Liver (tissue), 9 donors: ENCODE measurements around the gene CDPF1. TPM values are rescaled to one million over a fixed set of nuclear protein-coding genes. Genes with fewer than 3 reads are reported as not detected.
A peak's percentile ranks its signal among the peaks of the same experiment; 100 is the strongest.

Source experiments
- DNase-seq: peaks from one replicate; pipeline ENCODE4 v3.0.0-alpha.2; 2017; ENCODE audit warnings: low spot score
- H3K27ac ChIP-seq, 2 donors: one replicate each; pipeline ENCODE4 v1.7.0; 2013; ENCODE audit warnings: inconsistent platforms in 2 of 2, low read length in 2 of 2, control low read depth in 1 of 2, low read depth in 1 of 2, mild to moderate bottlenecking in 1 of 2
- H3K27me3 ChIP-seq, 4 donors: one replicate each; pipeline versions ENCODE4 v1.6.1 to v1.7.0; 2013; ENCODE audit warnings: low read length in 3 of 4, inconsistent platforms in 1 of 4, mild to moderate bottlenecking in 1 of 4, moderate library complexity in 1 of 4; ENCODE audit not compliant: control insufficient read depth in 4 of 4, insufficient read depth in 4 of 4
- H3K36me3 ChIP-seq, 4 donors: one replicate each; pipeline versions ENCODE4 v1.6.1 to v1.7.0; 2013; ENCODE audit warnings: low read length in 3 of 4, mild to moderate bottlenecking in 3 of 4, low read depth in 1 of 4, moderate library complexity in 1 of 4; ENCODE audit not compliant: control insufficient read depth in 4 of 4, insufficient read depth in 3 of 4
- H3K4me1 ChIP-seq, 4 donors: one replicate each; pipeline versions ENCODE4 v1.6.1 to v1.7.0; 2013; ENCODE audit warnings: low read length in 3 of 4, mild to moderate bottlenecking in 3 of 4, moderate library complexity in 1 of 4; ENCODE audit not compliant: control insufficient read depth in 4 of 4, insufficient read depth in 4 of 4
- H3K4me3 ChIP-seq, 3 donors: one replicate each; pipeline versions ENCODE4 v1.6.1 to v1.7.0; 2013; ENCODE audit warnings: low read length in 3 of 3, control low read depth in 1 of 3, low read depth in 1 of 3, mild to moderate bottlenecking in 1 of 3
- H3K9ac ChIP-seq, 2 donors: one replicate each; pipeline ENCODE4 v1.7.0; 2013; ENCODE audit warnings: low read length in 2 of 2, mild to moderate bottlenecking in 2 of 2, moderate library complexity in 2 of 2, control low read depth in 1 of 2, low read depth in 1 of 2
- H3K9me3 ChIP-seq, 4 donors: one replicate each; pipeline versions ENCODE4 v1.6.1 to v1.7.0; 2013; ENCODE audit warnings: low read length in 3 of 4; ENCODE audit not compliant: control insufficient read depth in 4 of 4
- EGR1 ChIP-seq, 2 donors: IDR thresholded peaks; 2 replicates each; pipeline ENCODE4 v1.6.1; 2016 to 2018; ENCODE audit warnings: antibody characterized with exemption in 2 of 2, low read depth in 2 of 2
- FOXA2 ChIP-seq: IDR thresholded peaks from 2 replicates; pipeline ENCODE4 v1.6.1; 2016; ENCODE audit warnings: antibody characterized with exemption
- GABPA ChIP-seq, 2 donors: IDR thresholded peaks in 1 of 2; conservative IDR thresholded peaks in 1 of 2; 2 replicates each; pipeline ENCODE4 v1.6.1; 2016; ENCODE audit warnings: antibody characterized with exemption in 2 of 2, mild to moderate bottlenecking in 1 of 2, moderate library complexity in 1 of 2
- HNF4G ChIP-seq: IDR thresholded peaks from 2 replicates; pipeline ENCODE4 v1.6.1; 2016; ENCODE audit warnings: antibody characterized with exemption
- JUND ChIP-seq, 2 donors: IDR thresholded peaks; 2 replicates each; pipeline ENCODE4 v1.6.1; 2016; ENCODE audit warnings: antibody characterized with exemption in 2 of 2
- NR2F2 ChIP-seq: IDR thresholded peaks from 2 replicates; pipeline ENCODE4 v1.6.1; 2016; ENCODE audit warnings: antibody characterized with exemption
- RAD21 ChIP-seq, 2 donors: IDR thresholded peaks; 2 replicates each; pipeline ENCODE4 v1.6.1; 2016; ENCODE audit warnings: antibody characterized with exemption in 2 of 2, mild to moderate bottlenecking in 2 of 2
- RXRA ChIP-seq, 2 donors: IDR thresholded peaks; 2 replicates each; pipeline ENCODE4 v1.6.1; 2017 to 2018; ENCODE audit warnings: antibody characterized with exemption in 2 of 2, mild to moderate bottlenecking in 1 of 2
- SP1 ChIP-seq: IDR thresholded peaks from 2 replicates; pipeline ENCODE4 v1.6.1; 2018; ENCODE audit warnings: antibody characterized with exemption, mild to moderate bottlenecking
- TAF1 ChIP-seq: conservative IDR thresholded peaks from 2 replicates; pipeline ENCODE4 v1.6.1; 2016; ENCODE audit warnings: antibody characterized with exemption, mild to moderate bottlenecking
- YY1 ChIP-seq: IDR thresholded peaks from 2 replicates; pipeline ENCODE4 v1.6.1; 2016; ENCODE audit warnings: antibody characterized with exemption, mild to moderate bottlenecking
- ZBTB33 ChIP-seq: IDR thresholded peaks from 2 replicates; pipeline ENCODE4 v1.6.1; 2016; ENCODE audit warnings: antibody characterized with exemption
- WGBS: extraction: QIAGEN DNeasy Blood & Tissue Kit; methylation state at CpG from one replicate; pipeline ENCODE4 v1.1.7; 2013; 5-methylcytosine and 5-hydroxymethylcytosine counted together
- polyA plus RNA-seq, 2 donors: library from polyadenylated mRNA; stranded (reverse) in 1 of 2; unstranded in 1 of 2; fragments of 200-250 nt in 1 of 2; fragments of >200 nt in 1 of 2; fragmentation: Nextera tagmentation in 1 of 2; extraction: Ambion mirVana in 1 of 2; gene quantifications; one replicate each; pipeline versions ENCODE4 v1.2.1 to v1.2.3, GENCODE V29; 2013 to 2015
- total RNA-seq, 2 donors: library from RNA; depleted of rRNA; stranded (reverse); fragments of >200 nt; gene quantifications; one replicate each; pipeline ENCODE4 v1.2.3, GENCODE V29; 2014
- TF ChIP-seq, protein P1 (sequence below): IDR thresholded peaks from 2 replicates; pipeline ENCODE4 v1.6.1; 2016; ENCODE audit warnings: antibody characterized with exemption
- TF ChIP-seq, protein P2 (sequence below): fragments of 150-350 bp; IDR thresholded peaks from 2 replicates; pipeline ENCODE4 v1.5.1; 2017; ENCODE audit warnings: improper control_type of control experiment, low read depth, low read length; ENCODE audit not compliant: missing input control
- donor health status: healthy.
- donor health status: healthy.
- donor health status: healthy.
- donor health status: healthy.
- donor health status: healthy.

Gene CDPF1
- total and polyA plus RNA-seq, 4 donors = 3.9 to 6.6 (median 5.3) TPM

- Histone ChIP-seq H3K27ac (no peak overlapping the region), H3K4me3 (peak overlapping the region in 2 of 3 donors; percentile 15 to 46), H3K4me1 (peaks cover 7 to 28% (median 16%) of the 10 kb centered on the region in 4 donors), H3K36me3 (peaks cover 2 to 16% (median 9%) of the 10 kb centered on the region in 4 donors), H3K9ac (no peak overlapping the region), H3K9me3 (no peaks in the 10 kb centered on the region), H3K27me3 (no peaks in the 10 kb centered on the region)
- TF ChIP-seq RXRA (IDR thresholded peaks at IDR 0.05) = no peak
- no peak for TF ChIP-seq HNF4G
- peak; percentile 48 for DNase-seq
- WGBS = 3% methylated on average over 32 of the region's 32 CpGs
These were observed 47.2 kb upstream of the CDPF1 start for GRCh38 chr22:46297151-46297812.

DNA sequence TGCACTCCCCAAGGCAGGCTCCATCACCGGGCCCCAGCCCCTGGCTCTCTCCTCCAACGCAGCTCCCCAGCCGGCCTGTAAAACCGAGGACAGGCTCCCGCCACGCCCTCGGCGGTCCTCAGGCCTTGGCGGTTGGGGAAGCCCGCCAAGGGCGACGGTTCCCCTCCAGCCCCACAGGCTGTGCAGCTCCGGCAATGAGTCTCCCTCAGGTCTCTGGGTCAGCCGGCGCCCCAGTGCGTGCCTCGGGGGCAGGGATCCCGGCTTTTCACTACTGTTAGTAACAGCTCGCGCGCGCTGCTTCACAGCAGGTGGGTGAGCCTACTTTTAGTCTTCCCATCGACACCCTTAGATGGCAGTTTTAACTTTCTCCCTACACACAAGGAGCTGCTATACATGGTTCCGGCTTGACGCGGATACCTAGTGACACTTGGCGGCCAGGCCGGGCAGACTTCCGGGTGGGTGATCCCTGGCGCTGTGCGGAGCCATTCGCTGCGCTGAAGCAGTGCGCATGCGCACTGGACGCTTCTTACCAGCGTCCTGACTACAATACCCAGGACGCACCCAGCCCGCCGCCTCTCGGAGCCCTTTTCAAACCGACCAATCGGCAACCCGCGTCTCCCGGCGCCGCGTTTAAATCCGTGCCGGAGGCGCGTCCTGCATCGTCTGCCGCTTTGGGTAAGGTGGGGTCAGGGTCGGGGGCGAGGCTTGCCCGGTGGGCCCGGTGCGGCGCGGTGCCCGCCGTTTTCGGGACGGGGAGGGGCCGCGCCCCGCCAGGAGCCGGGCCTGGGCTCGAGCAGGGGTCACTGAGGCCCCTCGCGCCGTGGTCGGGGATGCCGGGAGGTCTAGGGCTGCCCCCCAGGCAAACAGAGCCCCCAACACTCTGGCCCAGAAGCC is 46.4 kb upstream of the CDPF1 start, which contains the start of gene GTSE1:
Gene GTSE1 (plus strand): TSS at position 614 of the 894 bp plus-strand sequence. CDS start 531 bp downstream, outside the sequence.
- H3K4me1 ChIP-seq = peaks cover 7 to 28% (median 16%) of the 10 kb centered on the region in 4 donors
- H3K36me3 ChIP-seq = peaks cover 4 to 21% (median 16%) of the 10 kb centered on the region in 4 donors
- H3K27ac ChIP-seq = peak within 1 kb of the TSS; percentile 67 to 75
- H3K9me3 ChIP-seq = no peaks in the 10 kb centered on the region
- peak within 1 kb of the TSS; percentile 42 to 55 (median 49) for H3K4me3 ChIP-seq
- peak within 1 kb of the TSS in 1 of 2 donors; percentile 62 for H3K9ac ChIP-seq
- TF ChIP-seq NR2F2 (peak; percentile 74), YY1 (peak; percentile 88), FOXA2 (no peak), SP1 (peak; percentile 32), EGR1 (IDR thresholded peaks at IDR 0.05; ENCODE audit: low read depth in 2 of 2) (peak in 1 of 2 donors; percentile 37), GABPA (IDR thresholded peaks at IDR 0.05 in 1 of 2, conservative IDR thresholded peaks at IDR 0.05 in 1 of 2) (peak in 1 of 2 donors; percentile 81), RAD21 (IDR thresholded peaks at IDR 0.05) (peak; percentile 67 to 72), JUND (IDR thresholded peaks at IDR 0.05) (no peak)
- TF ChIP-seq, protein P1, sequence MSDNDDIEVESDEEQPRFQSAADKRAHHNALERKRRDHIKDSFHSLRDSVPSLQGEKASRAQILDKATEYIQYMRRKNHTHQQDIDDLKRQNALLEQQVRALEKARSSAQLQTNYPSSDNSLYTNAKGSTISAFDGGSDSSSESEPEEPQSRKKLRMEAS = peak; percentile 53
- H3K27me3 ChIP-seq = no peaks in the 10 kb centered on the region
- under 1% methylated on average over 76 of the region's 76 CpGs for WGBS
- DNase-seq = peak; percentile 94

- H3K4me3 ChIP-seq = peak overlapping the region in 1 of 3 donors; percentile 49
These were observed 45.3 kb upstream of the CDPF1 start for GRCh38 chr22:46295277-46295971.

More at GRCh38 chr22:46295277-46295971, 45.3 kb upstream of the CDPF1 start:
- Histone ChIP-seq H3K9me3 (no peaks in the 10 kb centered on the region), H3K27me3 (no peaks in the 10 kb centered on the region), H3K36me3 (peaks cover 4 to 29% (median 20%) of the 10 kb centered on the region in 4 donors), H3K27ac (peak overlapping the region; percentile 67 to 75), H3K9ac (no peak overlapping the region), H3K4me1 (peaks cover 7 to 28% (median 16%) of the 10 kb centered on the region in 4 donors)
- 51% methylated on average over 4 of the region's 4 CpGs for WGBS
- no peak for DNase-seq
- TF ChIP-seq TAF1 (no peak), ZBTB33 (no peak)
- TF ChIP-seq, protein P2, sequence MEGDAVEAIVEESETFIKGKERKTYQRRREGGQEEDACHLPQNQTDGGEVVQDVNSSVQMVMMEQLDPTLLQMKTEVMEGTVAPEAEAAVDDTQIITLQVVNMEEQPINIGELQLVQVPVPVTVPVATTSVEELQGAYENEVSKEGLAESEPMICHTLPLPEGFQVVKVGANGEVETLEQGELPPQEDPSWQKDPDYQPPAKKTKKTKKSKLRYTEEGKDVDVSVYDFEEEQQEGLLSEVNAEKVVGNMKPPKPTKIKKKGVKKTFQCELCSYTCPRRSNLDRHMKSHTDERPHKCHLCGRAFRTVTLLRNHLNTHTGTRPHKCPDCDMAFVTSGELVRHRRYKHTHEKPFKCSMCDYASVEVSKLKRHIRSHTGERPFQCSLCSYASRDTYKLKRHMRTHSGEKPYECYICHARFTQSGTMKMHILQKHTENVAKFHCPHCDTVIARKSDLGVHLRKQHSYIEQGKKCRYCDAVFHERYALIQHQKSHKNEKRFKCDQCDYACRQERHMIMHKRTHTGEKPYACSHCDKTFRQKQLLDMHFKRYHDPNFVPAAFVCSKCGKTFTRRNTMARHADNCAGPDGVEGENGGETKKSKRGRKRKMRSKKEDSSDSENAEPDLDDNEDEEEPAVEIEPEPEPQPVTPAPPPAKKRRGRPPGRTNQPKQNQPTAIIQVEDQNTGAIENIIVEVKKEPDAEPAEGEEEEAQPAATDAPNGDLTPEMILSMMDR = no peak
